ENCODE data around the gene APBB3.
A peak's percentile ranks its signal among the peaks of the same experiment; 100 is the strongest.
"Not testable (repeated sequence)": the region's sequence is repeated elsewhere in the genome, so short reads cannot be mapped to it uniquely, and the experiment has no call there.

The APBB3 gene, protein sequence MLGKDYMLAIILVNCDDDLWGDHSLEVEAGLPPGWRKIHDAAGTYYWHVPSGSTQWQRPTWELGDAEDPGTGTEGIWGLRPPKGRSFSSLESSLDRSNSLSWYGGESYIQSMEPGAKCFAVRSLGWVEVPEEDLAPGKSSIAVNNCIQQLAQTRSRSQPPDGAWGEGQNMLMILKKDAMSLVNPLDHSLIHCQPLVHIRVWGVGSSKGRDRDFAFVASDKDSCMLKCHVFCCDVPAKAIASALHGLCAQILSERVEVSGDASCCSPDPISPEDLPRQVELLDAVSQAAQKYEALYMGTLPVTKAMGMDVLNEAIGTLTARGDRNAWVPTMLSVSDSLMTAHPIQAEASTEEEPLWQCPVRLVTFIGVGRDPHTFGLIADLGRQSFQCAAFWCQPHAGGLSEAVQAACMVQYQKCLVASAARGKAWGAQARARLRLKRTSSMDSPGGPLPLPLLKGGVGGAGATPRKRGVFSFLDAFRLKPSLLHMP

DNA sequence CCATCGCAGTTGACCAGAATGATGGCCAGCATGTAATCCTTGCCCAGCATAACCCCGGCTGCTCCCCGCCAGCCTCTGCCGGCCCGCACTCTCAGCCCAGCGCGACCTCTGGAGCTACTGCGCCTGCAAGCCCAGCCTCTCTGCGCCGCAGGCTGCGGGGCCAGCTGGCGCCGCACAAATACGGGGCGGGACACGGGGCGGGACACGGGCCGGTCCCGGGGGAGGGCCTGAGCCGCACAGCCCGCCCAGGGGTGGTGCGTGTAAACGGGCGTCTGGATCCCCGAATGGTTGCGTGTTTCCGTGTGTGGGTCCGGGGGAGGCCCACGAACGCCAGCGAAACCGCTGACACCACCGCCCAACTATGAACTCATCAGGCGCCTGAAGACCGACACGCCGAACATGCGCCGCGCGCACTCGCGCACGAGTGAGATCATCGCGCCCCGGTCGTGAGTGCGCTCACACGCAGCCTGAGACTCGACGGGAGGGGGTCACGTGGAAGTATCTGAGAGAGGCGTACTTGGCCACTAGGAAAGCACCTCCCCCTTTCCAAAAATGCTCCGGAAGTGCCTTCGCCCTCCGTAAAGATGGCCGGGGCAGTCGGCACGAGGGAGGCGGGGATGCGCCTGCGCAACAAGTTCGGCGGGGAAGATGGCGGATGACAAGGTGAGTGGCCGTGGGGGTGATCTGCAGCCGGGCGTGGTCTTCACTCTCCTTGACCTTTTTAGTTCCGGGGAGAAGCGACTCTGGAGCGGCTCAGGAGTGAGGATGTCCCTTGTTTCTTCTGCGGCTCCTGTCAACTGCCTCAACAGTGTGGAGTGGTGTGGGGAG lies at the start of gene APBB3, which contains the start of gene SLC35A4:
APBB3 (minus strand) TSS at position 403 of the 828 bp plus-strand sequence; CDS start at position 50, 353 bp downstream.
SLC35A4 (plus strand) TSS at position 633 of the 828 bp plus-strand sequence. CDS start 2,342 bp downstream, outside the sequence.
- peak; percentile 93 to 95 for DNase-seq (ENCODE audit: low read depth in 2 of 2)

DNA sequence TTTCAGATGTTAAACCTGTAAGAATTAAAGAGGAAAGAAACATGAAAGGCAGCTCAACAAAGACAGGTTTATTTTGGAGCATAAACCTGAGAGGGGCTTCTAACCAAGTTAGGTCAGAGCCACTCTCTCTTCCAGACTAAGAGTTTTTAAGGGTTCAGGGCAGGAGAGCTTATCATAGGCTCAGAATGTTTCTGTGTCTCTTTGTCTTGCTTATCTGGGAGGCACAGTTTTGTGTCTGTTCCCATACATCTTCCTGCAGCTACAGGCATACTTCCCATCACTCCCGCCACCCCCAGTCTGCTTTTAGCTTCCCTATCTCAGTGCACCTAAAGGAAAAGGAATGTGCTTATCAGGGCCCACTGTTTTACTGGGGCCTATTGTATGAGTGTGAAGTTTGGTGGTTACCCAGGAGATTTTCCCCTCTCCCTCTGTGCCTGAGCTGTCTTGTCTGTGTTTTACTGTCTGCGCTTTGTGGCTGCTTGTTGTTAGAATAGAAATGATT lies 46.7 kb upstream of the APBB3 start:
- DNase-seq (ENCODE audit: low read depth in 2 of 2), result no peak

DNA sequence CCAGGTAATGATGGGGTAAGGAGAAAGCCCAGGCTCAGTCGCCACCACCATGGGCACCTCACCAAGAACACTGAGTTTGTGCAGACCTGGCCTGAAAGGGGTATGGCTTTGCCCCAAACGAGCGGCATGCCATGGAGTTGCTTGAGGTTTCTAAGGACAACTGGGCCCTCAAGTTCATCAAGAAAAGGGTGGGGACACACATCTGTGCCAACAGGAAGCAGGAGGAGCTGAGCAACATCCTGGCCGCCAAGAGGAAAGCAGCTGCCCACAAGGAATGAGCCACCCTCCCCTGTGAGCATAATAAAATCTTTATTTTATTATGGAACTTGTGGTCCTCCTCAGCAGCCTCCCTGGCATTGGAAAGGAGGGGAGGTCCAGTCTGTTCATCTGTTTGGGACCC lies 44.7 kb upstream of the APBB3 start:
- DNase-seq (ENCODE audit: low read depth in 2 of 2), result no peak

DNA sequence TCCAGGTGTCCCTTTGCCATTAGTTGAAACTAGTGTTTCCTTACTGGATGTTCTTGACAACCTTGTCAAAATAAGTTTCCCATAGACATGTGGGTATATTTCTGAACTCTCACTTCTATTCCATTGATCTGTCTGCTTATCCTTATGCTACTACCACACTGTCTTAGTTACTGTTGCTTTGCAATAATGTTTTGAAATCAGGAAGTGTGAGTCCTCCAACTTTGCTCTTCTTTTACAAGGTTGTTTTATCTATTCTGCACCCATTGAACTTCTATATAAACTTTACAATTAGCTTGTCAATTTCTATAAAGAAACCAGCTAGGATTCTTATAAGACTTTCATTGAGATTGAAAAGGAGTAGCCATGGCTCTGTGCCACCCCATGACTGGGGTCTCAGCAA lies 44.3 kb upstream of the APBB3 start:
- DNase-seq (ENCODE audit: low read depth in 2 of 2), result no peak

DNA sequence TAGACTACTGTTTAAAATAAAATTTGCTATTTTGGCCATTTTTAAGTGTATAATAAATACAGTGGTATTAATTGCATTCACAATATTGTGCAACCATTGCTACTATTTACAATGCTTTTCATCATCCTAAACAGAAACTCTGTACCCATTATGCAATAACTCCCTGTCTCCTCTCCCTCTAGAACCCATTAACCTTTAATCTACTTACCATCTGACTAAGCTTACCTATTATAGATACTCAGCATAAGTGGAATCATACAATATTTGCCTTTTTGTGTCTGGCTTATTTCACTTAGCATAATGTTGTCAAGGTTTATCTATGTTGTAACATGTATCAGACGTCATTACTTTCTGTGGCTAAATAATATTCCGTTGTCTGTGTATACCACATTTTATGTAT lies 42.6 kb upstream of the APBB3 start:
- no peak for DNase-seq (ENCODE audit: low read depth in 2 of 2)

DNA sequence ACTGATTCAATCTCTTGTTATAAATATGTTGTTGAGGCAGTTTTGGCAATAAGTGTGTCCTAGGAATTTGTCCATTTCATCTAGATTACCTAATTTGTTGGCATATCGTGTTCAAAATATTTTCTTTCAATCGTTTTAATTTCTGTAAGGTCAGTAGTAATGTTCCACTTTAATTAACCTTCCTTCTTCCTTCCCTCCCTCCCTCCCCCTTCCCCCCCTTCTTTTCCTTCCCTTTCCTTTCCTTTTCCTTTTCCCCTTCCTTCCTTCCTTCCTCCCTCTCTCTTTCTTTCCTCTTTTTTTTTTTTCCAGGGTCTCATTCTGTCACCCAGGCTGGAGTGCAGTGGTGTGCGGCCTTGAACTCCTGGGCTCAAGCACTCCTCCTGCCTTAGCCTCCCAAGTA lies 41.5 kb upstream of the APBB3 start:
- DNase-seq (ENCODE audit: low read depth in 2 of 2), result no peak

DNA sequence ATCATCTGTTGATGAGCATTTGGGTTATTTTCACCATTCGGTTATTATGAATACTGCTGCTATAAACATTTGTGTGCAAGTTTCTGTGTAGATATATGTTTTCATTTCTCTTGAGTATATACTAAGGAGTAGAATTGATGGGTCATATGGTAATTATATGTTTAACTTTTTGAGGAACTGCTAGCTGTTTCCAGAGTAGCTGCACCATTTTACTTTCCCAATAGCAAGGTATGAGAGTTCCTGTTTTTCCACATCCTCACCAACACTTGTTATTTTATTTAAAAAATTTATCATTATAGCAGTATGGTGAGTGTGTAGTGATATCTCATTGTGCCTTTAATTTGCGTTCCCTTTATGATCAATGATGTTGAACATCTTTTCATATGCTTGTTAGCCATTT lies 39.3 kb upstream of the APBB3 start:
- DNase-seq (ENCODE audit: low read depth in 2 of 2), result no peak

DNA sequence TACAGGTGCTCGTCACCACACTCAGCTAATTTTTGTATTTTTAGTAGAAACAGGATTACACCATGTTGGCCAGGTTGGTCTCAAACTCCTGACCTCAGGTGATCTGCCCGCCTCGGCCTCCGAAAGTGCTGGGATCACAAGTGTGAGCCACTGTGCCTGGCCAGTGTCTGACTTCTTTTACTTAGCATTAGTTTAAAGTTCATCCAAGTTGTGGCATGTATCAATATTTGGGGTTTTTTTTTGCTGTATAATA lies 39.0 kb upstream of the APBB3 start:
- not testable (repeated sequence) for DNase-seq (ENCODE audit: low read depth in 2 of 2)

DNA sequence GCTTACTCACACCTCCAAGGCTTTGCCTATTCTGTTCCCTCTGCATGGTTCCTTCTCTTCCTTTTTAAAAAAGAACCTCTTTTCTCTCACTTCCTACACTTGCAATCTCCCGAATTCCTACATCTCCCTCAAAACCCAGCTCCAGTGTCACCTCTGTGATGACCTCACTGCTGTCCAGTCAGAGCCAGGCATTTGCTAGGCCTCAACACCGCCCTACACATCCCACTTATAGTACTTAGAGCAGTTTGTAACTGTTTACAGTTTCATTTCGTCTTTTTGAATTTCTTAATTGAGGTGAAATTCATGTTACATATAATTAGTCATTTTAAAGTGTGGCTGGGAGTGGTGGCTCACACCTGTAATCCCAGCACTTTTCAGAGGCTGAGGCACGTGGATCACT lies 37.7 kb upstream of the APBB3 start:
- no peak for DNase-seq (ENCODE audit: low read depth in 2 of 2)

DNA sequence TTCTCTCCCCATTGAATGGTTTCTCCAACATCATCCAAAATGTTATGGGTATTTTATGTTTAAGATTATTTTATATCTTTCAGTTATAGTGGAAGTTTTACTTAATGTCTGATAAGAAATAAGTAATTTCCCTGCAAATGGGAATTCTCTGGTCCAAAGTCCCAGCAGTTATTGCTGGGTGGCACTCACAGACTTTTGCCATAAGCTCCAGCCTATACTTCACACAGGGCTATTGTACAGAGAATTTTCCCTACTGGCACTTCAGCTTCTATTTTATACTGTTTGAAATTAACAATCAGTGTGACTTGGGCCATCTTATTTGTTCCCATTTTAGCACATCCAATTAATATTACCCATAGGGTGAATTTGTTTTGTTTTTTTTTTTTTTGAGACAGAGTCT lies 35.7 kb upstream of the APBB3 start:
- no peak for DNase-seq (ENCODE audit: low read depth in 2 of 2)

DNA sequence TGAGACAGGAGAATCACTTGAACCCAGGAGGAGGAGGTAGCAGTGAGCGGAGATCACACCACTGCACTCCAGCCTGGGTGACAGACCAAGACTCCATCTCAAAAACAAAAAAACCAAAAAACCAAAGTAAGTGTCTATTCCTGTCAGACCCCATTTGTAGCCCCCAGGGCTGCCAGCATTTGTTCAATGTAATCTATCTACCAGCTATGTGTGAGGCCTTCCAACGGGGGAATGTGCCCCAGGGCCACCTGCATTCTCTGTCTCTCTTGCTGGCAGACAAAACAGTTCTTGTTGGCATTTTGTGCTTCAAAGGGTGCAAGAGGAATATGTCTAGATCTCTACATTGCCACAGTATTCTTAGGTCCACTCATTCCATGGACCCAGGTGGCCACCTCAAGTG lies 34.4 kb upstream of the APBB3 start:
- no peak for DNase-seq (ENCODE audit: low read depth in 2 of 2)

DNA sequence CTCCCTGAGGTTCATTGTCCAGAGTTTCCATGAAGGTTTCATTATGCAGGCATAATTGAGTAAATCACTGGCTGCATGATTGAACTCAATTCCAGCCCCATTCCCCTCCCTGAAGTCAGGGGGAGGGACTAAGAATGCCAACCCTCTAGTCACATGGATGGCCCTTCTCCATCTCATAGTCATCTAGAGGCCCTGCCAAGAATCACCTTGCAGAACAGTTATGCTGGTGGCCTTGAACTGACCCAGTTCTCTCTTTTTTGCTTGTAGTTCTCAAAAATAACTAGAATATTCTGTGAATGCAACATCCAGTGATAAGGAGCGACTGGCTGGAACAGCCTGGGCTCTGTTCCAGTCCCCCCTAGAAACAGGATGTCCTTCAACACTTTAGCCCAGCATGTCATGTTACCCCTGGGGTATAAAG lies 31.9 kb upstream of the APBB3 start:
- no peak for DNase-seq (ENCODE audit: low read depth in 2 of 2)

DNA sequence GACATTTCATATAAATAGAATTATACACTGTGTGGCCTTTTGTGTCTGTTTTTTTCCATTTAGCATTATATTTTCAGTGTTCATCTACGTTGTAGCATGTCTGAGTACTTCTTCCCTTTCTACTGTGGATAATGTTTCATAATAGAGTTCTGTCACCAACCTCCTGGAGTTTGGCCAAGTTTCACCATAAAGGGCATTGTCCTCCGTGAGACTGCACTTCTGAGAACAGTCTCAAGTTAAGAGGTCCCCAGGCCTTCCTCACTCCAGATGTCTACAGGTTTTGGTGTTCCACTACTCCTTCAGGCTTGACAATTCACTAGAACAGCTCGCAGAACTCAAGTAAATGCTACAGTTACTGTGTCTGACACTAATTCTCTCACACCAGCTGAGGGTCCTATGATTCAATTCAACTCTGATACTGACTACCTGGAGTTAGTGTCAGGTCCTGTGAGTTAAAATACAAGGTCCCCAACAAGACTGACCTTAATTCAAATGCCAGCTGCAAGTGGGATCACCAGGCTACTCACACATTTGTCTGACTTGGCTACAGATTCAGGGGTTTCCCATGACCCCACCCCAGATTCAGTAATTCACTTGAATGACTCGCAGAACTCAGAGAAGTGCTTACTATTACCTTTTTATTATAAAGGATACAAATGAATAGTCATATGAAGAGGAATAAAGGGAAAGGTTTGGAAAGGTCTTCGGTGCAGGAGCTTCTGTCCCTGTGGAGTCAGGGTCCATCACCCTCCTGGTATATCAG lies 31.3 kb upstream of the APBB3 start:
- DNase-seq (ENCODE audit: low read depth in 2 of 2), result no peak

DNA sequence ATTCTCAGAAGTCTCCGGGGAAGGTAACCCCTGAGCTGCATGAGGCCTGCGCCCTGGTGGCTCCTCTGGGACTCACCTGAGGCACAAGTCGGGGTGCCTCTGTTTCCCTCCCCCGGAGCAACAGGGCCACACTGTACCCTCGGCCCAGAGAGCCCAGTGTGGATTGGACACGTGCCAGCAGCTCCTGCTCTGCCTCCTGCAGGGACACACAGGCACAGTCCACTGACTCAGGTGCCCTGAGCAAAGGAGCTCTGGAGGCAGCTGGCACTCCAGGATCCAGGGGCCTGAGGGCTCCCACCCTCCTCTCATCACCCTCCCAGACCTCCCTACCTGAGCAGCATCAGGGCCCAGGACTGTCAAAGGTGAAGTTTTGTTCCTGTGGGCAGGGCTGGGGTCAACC lies 29.8 kb upstream of the APBB3 start:
- no peak for DNase-seq (ENCODE audit: low read depth in 2 of 2)

DNA sequence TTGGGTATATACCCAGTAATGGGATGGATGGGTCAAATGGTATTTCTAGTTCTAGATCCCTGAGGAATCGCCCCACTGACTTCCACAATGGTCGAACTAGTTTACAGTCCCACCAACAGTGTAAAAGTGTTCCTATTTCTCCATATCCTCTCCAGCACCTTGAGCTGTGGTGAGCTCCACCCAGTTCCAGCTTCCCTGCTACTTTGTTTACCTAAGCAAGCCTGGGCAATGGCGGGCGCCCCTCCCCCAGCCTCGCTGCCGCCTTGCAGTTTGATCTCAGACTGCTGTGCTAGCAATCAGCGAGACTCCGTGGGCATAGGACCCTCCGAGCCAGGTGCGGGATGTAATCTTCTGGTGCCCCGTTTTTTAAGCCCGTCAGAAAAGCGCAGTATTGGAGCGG lies 28.7 kb upstream of the APBB3 start:
- not testable (repeated sequence) for DNase-seq (ENCODE audit: low read depth in 2 of 2)

DNA sequence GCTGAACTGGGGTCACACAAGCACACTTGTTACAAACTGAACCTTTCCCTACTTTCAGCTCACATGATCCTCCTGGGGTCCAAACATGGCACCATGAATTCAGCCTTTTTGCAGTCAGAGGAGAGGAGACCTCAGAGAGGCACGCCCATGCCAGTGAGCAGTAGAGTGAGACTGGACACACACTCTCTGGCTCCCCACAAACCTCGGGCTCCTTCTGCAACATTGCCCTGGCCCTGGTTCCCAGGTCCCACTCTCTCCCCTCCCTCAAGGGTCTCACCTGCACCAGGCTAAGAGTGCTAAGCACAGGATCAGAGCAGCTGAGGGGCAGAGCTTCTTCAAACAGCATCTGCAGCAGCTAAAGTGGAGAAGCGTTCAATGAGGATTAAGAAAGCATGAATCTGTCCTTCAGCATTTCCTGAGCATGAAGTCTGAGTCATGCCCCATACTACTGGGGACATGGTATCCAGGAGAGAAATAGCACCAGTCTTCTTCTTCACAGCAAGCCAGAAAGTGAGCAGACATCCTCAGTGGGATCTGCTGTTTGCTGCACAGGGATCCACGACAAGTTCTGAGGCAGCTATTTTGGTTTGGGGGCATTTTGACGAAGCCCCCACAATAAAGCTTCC lies 27.5 kb upstream of the APBB3 start:
- no peak for DNase-seq (ENCODE audit: low read depth in 2 of 2)

DNA sequence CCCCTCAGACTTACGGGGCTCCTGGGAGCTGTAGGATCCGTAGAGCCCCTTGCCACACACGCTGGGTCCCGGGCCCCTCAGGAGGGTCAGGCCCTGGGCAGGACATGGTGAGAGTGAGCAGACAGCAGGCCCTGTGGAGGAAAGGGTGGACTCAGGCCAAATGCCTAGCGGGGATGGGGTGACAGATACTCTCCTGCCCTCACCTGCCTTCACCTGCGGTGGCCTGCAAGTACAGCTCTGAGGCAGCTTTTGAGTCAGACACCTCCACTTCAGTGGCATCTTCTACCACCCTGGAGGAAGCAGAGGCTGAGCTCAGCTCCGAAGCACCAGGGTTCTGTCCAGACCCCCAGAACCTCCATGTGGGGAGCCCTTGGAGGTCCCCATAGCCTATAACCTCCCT lies 26.5 kb upstream of the APBB3 start:
- no peak for DNase-seq (ENCODE audit: low read depth in 2 of 2)

DNA sequence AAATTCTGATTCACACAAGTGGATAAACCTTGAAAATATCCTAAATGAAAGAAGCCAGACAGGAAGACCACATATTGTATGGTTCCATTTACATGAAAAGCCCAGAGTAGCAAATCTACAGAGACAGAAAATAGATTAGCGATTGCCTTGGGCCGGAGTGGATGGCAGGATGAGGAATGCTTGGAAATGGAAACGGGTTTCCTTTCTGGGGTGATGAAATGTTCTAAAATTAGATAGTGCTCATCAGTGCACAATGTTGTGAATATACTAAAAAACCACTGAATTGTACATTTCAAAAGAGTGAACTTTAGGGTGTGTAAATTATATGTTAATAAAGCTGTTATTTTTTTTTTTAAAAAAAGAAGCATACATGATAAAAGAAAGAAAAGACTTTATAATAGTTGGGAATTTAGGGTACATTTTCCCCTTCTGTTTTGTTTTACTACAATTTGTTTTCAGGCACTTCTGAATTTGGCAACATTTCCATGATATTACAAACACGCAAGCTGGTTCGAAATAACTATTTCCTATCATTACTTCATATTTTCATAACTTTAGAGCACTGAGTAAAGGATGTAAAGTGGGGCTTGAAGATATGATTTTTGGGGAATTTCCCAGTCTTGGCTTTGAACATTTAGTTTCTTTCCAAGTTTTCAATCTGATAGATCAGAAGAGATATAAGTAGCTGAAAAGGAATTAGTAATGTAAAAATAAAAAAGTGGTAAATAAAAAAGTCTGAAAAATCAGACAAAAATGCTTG lies 24.1 kb upstream of the APBB3 start:
- DNase-seq (ENCODE audit: low read depth in 2 of 2), result no peak

DNA sequence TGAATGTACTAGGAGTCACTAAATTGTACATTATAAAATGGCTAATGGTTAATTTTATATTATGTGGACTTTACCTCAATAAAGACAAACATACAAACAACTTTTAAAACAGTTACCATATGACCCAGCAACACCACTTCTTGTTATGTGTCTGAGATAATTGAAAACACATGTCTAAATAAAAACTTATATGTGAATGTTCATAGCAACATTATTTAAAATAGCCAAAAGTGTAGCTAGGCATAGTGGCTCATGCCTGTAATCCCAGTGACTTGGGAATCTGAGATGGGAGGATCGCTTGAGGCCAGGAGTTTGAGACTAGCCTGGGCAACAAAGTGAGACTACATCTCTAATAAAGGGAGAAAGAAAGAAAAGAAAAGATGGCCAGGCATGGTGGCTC lies 23.1 kb upstream of the APBB3 start:
- no peak for DNase-seq (ENCODE audit: low read depth in 2 of 2)

DNA sequence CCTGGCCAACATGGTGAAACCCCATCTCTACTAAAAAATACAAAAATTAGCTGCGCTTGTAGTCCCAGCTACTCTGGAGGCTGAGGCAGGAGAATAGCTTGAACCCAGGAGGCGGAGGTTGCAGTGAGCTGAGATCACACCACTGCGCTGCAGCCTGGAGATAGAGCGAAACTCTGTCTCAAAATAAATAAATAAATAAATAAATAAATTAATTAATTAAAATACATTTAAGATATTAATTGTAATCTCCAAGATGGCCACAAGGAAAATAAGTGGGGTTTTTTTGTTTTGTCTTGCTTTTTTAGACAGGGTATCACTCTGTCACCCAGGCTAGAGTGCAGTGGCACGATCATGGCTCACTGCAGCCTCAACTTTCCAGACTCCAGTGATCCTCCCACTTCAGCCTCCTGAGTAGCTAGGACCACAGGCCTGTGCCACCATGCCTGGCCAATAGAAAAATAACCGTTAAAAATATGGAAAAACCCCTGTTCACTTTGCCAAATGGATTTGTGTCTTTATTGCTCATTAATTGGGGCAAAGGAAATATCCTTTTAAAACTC lies 14.9 kb upstream of the APBB3 start:
- DNase-seq (ENCODE audit: low read depth in 2 of 2), result not testable (repeated sequence)
